Calu3 (cell line): Measurements from ENCODE around the gene INKA1. TPM values are rescaled to one million over a fixed set of nuclear protein-coding genes. Genes with fewer than 3 reads are reported as not detected.
A peak's percentile ranks its signal among the peaks of the same experiment; 100 is the strongest.

Experiments used
- BruUV-seq: library from RNA; stranded (reverse); fragments of 400-500 nt; replicated peaks from 2 replicates; lab custom pipeline; 2021; lab: Mats Ljungman, UMichigan
- CTCF ChIA-PET: fragments of 300-600 bp; sonication (Branson Sonifier 250); formaldehyde crosslinking; loops from one replicate; lab custom pipeline; 2022; ENCODE audit warnings: antibody characterized with exemption; lab: Charles Lee
- DNase-seq: peaks from one replicate; pipeline ENCODE4 v3.0.0; 2022
- H3K27ac Mint-ChIP-seq: one replicate; pipeline ENCODE4 v1.8.0; 2022; ENCODE audit warnings: mixed read lengths; ENCODE audit not compliant: unreplicated experiment
- H3K27me3 Mint-ChIP-seq: one replicate; pipeline ENCODE4 v1.8.0; 2022; ENCODE audit warnings: mixed read lengths; ENCODE audit not compliant: unreplicated experiment
- H3K36me3 Mint-ChIP-seq: one replicate; pipeline ENCODE4 v1.8.0; 2022; ENCODE audit warnings: mild to moderate bottlenecking, moderate library complexity, mixed read lengths; ENCODE audit not compliant: insufficient read depth, unreplicated experiment
- H3K4me1 Mint-ChIP-seq: one replicate; pipeline ENCODE4 v1.8.0; 2022; ENCODE audit warnings: mild to moderate bottlenecking, low read depth, mixed read lengths; ENCODE audit not compliant: unreplicated experiment
- H3K4me3 Mint-ChIP-seq: one replicate; pipeline ENCODE4 v1.8.0; 2022; ENCODE audit warnings: mild to moderate bottlenecking, low read depth, moderate library complexity, mixed read lengths; ENCODE audit not compliant: unreplicated experiment
- H3K9me3 Mint-ChIP-seq: one replicate; pipeline ENCODE4 v1.8.0; 2022; ENCODE audit warnings: low read depth, mixed read lengths; ENCODE audit not compliant: unreplicated experiment
- intact Hi-C: fragments of 100-400 bp; cut with micrococcal nuclease; formaldehyde crosslinking; loops from one replicate; pipeline ENCODE4 v1.10.0; 2022; ENCODE audit not compliant: unreplicated experiment
- total RNA-seq: library from RNA; stranded (reverse); gene quantifications from 2 replicates; pipeline ENCODE4 v1.2.3, GENCODE V29; 2022
- TF ChIP-seq, protein P1 (sequence below): fragments of 200-600 bp; IDR thresholded peaks from one replicate; pipeline ENCODE4 v1.8.0; 2022; ENCODE audit warnings: antibody characterized with exemption; ENCODE audit not compliant: unreplicated experiment

The INKA1 gene
- total RNA-seq, 1 experiment from 2014 or later, result 0.35 TPM

DNA sequence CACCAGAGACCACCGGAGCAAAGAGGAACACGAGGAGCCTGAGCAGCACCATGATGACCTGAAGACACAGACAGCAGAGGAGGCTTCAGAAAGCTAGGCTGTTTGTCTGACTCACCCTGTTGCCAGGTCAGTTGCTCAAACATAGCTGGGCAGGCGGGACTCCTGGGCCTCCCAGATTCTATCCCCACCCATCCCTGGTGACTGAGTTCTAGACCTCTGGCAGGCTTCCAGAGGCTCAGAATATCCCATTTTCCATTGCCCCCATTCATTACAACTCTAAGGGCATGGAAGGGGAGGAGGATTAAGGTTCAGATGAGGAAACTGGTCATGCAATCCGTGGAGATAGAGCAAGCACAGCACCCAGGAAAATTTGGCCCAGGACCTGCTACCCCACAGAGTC is 3.3 kb upstream of the INKA1 start, which contains the start of gene CDHR4:
TSS of gene CDHR4 (minus strand) at position 113 of the 400 bp plus-strand sequence. CDS start at position 52, 61 bp downstream.
- peak; percentile 54 for DNase-seq
- Mint-ChIP-seq H3K4me1 (peaks cover 12% of the 10 kb centered on the region), H3K27me3 (peaks cover 29% of the 10 kb centered on the region), H3K27ac (no peak within 1 kb of the TSS), H3K9me3 (no peaks in the 10 kb centered on the region), H3K36me3 (peaks cover 12% of the 10 kb centered on the region), H3K4me3 (no peak within 1 kb of the TSS)
- CTCF ChIA-PET, result no interaction called here
- TF ChIP-seq, protein P1, sequence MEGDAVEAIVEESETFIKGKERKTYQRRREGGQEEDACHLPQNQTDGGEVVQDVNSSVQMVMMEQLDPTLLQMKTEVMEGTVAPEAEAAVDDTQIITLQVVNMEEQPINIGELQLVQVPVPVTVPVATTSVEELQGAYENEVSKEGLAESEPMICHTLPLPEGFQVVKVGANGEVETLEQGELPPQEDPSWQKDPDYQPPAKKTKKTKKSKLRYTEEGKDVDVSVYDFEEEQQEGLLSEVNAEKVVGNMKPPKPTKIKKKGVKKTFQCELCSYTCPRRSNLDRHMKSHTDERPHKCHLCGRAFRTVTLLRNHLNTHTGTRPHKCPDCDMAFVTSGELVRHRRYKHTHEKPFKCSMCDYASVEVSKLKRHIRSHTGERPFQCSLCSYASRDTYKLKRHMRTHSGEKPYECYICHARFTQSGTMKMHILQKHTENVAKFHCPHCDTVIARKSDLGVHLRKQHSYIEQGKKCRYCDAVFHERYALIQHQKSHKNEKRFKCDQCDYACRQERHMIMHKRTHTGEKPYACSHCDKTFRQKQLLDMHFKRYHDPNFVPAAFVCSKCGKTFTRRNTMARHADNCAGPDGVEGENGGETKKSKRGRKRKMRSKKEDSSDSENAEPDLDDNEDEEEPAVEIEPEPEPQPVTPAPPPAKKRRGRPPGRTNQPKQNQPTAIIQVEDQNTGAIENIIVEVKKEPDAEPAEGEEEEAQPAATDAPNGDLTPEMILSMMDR, result no peak
- intact Hi-C loops, result loop anchor here (5.0 kb wide), 2 partner anchors 38 to 108 kb away; no protein-coding TSS in a partner anchor
- BruUV-seq, result no TSS peak

DNA sequence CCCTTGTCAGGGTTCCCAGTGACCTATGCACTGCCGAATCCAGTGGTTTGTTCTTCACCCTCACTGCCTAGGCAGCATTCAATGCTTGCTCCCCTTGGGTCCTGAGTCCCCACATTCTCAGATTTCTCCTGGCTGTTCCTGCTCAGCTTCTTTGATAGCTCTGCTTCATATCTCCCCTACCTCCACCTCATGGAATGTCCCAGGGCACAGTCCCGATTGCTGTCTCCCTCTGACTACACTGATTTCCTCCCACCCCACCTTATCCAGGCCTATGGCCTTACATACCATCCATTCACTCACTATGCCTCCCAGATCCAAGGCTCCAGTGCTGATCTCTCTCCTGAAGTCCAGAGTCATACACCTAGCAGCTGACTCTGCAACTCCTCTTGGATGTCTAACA is 1.9 kb upstream of the INKA1 start:
- Mint-ChIP-seq H3K4me3 (no peak overlapping the region), H3K27ac (no peak overlapping the region), H3K36me3 (peaks cover 12% of the 10 kb centered on the region), H3K27me3 (peaks cover 39% of the 10 kb centered on the region), H3K9me3 (no peaks in the 10 kb centered on the region), H3K4me1 (peaks cover 12% of the 10 kb centered on the region)
- TF ChIP-seq, protein P1, result no peak
- intact Hi-C loops, result loop anchor here (5.0 kb wide), 2 partner anchors 36 to 106 kb away; no protein-coding TSS in a partner anchor
- BruUV-seq, result no TSS peak
- no peak for DNase-seq
- CTCF ChIA-PET, result interaction anchor here (0.5 to 1.0 kb wide), 2 partner anchors 15 to 21 kb away, joined by 3 to 7 read pairs; partner anchors contain the start of gene IP6K1

DNA sequence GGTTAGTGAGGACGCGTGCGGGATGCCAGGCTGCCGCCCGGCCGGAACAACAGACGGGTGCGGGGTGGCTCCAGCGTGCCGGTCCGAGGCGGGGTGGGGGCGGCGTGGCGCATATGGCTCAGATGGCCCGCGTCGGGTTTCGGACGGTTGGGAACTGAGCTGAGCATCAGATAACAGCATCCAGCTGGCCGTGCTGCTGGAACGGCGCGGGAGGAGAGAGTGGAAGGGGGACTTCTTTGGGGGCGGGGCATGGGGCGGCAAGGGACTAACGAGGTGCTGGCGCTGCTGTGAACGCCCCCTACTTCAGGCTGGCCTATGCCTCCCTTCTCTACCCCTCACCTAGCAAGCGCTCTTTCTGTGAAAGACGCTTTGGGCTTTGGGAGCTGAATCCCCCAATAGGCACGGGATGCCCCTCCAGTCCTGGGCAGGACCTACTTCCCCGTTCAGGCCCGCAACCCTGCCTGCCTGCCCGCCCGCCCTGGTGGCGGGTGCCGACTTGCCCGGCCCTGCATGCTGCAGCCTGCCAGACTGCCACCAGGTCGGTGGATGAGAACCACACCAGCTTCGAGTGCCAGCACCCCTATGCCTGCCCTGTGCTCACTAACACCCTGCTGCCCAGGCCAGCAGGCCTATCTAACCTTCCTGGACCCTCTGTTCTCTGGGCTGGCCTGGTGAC is 542 bp downstream of the INKA1 start:
- peaks cover 12% of the 10 kb centered on the region for H3K4me1 Mint-ChIP-seq
- H3K27ac Mint-ChIP-seq, result no peak overlapping the region
- TF ChIP-seq, protein P1, result no peak
- CTCF ChIA-PET, result interaction anchor here (0.7 to 2.5 kb wide), 13 partner anchors 10 to 263 kb away, joined by 3 to 17 read pairs (median 5); partner anchors contain the start of genes MON1A, MST1R and UBA7
- no TSS peak for BruUV-seq
- H3K36me3 Mint-ChIP-seq, result peaks cover 12% of the 10 kb centered on the region
- peak overlapping the region; percentile 63 for H3K4me3 Mint-ChIP-seq
- no peaks in the 10 kb centered on the region for H3K9me3 Mint-ChIP-seq
- DNase-seq, result no peak
- intact Hi-C loops, result loop anchor here (5.0 kb wide), 2 partner anchors 34 to 104 kb away; no protein-coding TSS in a partner anchor
- H3K27me3 Mint-ChIP-seq, result peaks cover 39% of the 10 kb centered on the region

DNA sequence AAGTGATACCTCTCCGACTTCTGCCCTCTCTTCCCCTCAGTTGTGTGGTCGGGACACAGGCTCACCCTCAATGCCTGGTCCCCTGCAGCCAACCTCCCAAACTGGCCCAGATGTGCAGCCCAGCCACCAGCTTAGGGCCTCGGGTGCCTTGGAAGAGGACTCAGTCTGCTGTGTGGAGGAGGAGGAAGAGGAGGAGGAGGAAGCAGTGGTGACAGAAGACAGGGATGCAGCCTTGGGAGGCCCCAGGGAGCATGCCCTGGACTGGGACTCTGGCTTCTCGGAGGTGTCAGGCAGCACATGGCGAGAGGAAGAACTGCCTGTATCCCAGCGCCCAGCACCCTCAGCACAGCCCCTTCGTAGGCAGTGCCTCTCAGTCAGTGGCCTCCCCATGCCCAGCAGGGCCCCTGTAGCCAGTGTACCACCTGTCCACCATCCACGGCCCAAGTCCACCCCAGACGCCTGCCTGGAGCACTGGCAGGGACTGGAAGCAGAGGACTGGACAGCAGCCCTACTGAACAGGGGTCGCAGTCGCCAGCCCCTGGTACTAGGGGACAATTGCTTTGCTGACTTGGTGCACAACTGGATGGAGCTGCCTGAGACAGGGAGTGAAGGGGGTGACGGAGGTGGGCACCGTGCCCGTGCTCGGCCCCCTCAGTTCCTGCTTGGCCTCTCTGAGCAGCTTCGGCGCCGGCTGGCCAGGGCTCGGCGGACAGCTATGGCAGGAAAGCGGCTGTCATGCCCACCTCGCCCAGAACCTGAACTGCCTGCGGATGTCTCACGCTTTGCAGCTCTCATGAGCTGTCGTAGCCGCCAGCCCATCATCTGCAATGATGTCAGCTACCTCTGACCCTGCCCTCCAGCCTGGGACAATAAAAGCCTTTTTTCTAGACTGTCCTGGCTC is 1.3 kb downstream of the INKA1 start:
- Mint-ChIP-seq H3K4me3 (peak overlapping the region; percentile 63), H3K9me3 (no peaks in the 10 kb centered on the region), H3K27me3 (peaks cover 39% of the 10 kb centered on the region), H3K4me1 (peaks cover 12% of the 10 kb centered on the region), H3K36me3 (peaks cover 12% of the 10 kb centered on the region), H3K27ac (no peak overlapping the region)
- DNase-seq, result no peak
- CTCF ChIA-PET, result interaction anchor here (2.5 kb wide), 1 partner anchor 35 kb away, joined by 17 read pairs; no protein-coding TSS in a partner anchor
- intact Hi-C loops, result loop anchor here (5.0 kb wide), 2 partner anchors 33 to 103 kb away; no protein-coding TSS in a partner anchor
- TF ChIP-seq, protein P1, result no peak
- BruUV-seq, result no TSS peak
